CD4-positive, alpha-beta T cell (primary cell): ENCODE results near the gene RPL36. TPM values are rescaled to one million over a fixed set of nuclear protein-coding genes. Genes with fewer than 3 reads are reported as not detected.

ENCODE experiments used
- ATAC-seq: fragments of 200-7000 bp; cut with Tn5 transposase; one replicate; pipeline ENCODE4 v1.10.0; 2022; ENCODE audit warnings: mild to moderate bottlenecking; ENCODE audit not compliant: poor library complexity
- CTCF ChIA-PET: fragments of 350-600 bp; sonication (Branson Sonifier 250); formaldehyde crosslinking; loops from one replicate; lab custom pipeline; 2021; ENCODE audit warnings: antibody characterized with exemption, inconsistent platforms; lab: Charles Lee
- POLR2A ChIA-PET: fragments of 350-600 bp; sonication (Branson Sonifier 250); formaldehyde crosslinking; loops from one replicate; lab custom pipeline; 2021; ENCODE audit warnings: antibody characterized with exemption, inconsistent platforms; lab: Charles Lee
- DNase-seq, 14 experiments: peaks; one replicate each; pipeline ENCODE4 v3.0.0-alpha.2; 2013 to 2020; ENCODE audit warnings: mixed read lengths in 2 of 14
- H3K27ac ChIP-seq, 2 donors: one replicate each; pipeline versions ENCODE4 v1.5.1 to v1.7.0; 2013; ENCODE audit warnings: low read length in 2 of 2, low read depth in 1 of 2, mild to moderate bottlenecking in 1 of 2
- H3K27me3 ChIP-seq, 2 experiments: 1 replicate in 1 of 2; 2 replicates in 1 of 2; pipeline versions ENCODE4 v1.6.1 to v1.7.0; 2013; ENCODE audit warnings: low read length in 2 of 2, control low read depth in 1 of 2, mild to moderate bottlenecking in 1 of 2, moderate library complexity in 1 of 2; ENCODE audit not compliant: insufficient read depth in 2 of 2, control insufficient read depth in 1 of 2
- H3K36me3 ChIP-seq: one replicate; pipeline ENCODE4 v1.6.1; 2013; ENCODE audit warnings: low read length, control low read depth; ENCODE audit not compliant: insufficient read depth
- H3K4me1 ChIP-seq: one replicate; pipeline ENCODE4 v1.6.1; 2013; ENCODE audit warnings: low read length, control low read depth; ENCODE audit not compliant: insufficient read depth
- H3K4me3 ChIP-seq: one replicate; pipeline ENCODE4 v1.5.1; 2013; ENCODE audit warnings: mild to moderate bottlenecking, low read length, moderate library complexity
- H3K9me3 ChIP-seq, 2 experiments: 1 replicate in 1 of 2; 2 replicates in 1 of 2; pipeline versions ENCODE4 v1.6.1 to v1.7.0; 2013; ENCODE audit warnings: low read length in 2 of 2, mild to moderate bottlenecking in 2 of 2, control low read depth in 1 of 2, moderate library complexity in 1 of 2; ENCODE audit not compliant: control insufficient read depth in 1 of 2, insufficient read depth in 1 of 2
- H3K27ac Mint-ChIP-seq: one replicate; pipeline ENCODE4 v1.8.0; 2020; ENCODE audit warnings: mixed read lengths
- H3K27me3 Mint-ChIP-seq: one replicate; pipeline ENCODE4 v1.8.0; 2021; ENCODE audit warnings: mixed read lengths
- H3K36me3 Mint-ChIP-seq: one replicate; pipeline ENCODE4 v1.8.0; 2021; ENCODE audit warnings: low read depth, mixed read lengths
- H3K4me1 Mint-ChIP-seq: one replicate; pipeline ENCODE4 v1.8.0; 2021; ENCODE audit warnings: low read depth, mixed read lengths
- H3K4me3 Mint-ChIP-seq: one replicate; pipeline ENCODE4 v1.8.0; 2020; ENCODE audit warnings: mild to moderate bottlenecking, mixed read lengths
- H3K9me3 Mint-ChIP-seq: one replicate; pipeline ENCODE4 v1.8.0; 2020; ENCODE audit warnings: mixed read lengths
- CTCF ChIP-seq: fragments of 200-600 bp; IDR thresholded peaks from one replicate; pipeline ENCODE4 v1.8.0; 2022; ENCODE audit warnings: antibody characterized with exemption, mild to moderate bottlenecking
- intact Hi-C, 2 experiments: fragments of 100-400 bp; cut with DNase I in 1 of 2; cut with micrococcal nuclease in 1 of 2; formaldehyde crosslinking; loops; one replicate each; pipeline versions ENCODE4 v1.15.1 to v1.9.0; 2023 to 2025; cut with DNase I, micrococcal nuclease
- total RNA-seq, 174 experiments: library from RNA in 2 of 174; stranded (reverse) in 2 of 174; gene quantifications; one replicate each; pipeline ENCODE4 v1.2.3 and lab custom pipeline; 2021 to 2026

Gene RPL36
- total RNA-seq, 2 experiments from 2014 or later = 1,509 to 1,565 TPM

GRCh38 chr19:5669212-5669611 lies 20.9 kb upstream of the RPL36 start:
- no peaks in the 10 kb centered on the region for H3K27me3 ChIP-seq
- H3K36me3 ChIP-seq = peaks cover 56% of the 10 kb centered on the region
- H3K4me1 Mint-ChIP-seq = no peaks in the 10 kb centered on the region
- DNase-seq (no peak), ATAC-seq (no peak)
- H3K4me3 ChIP-seq = no peak overlapping the region
- ChIA-PET POLR2A (no interaction called here), CTCF (no interaction called here)
- intact Hi-C loops = no loop called here
- H3K9me3 Mint-ChIP-seq = no peaks in the 10 kb centered on the region
- no peak overlapping the region for H3K27ac ChIP-seq
- TF ChIP-seq CTCF = no peak
- H3K36me3 Mint-ChIP-seq = peaks cover 50% of the 10 kb centered on the region
- no peak overlapping the region for H3K4me3 Mint-ChIP-seq
- no peaks in the 10 kb centered on the region for H3K4me1 ChIP-seq
- no peaks in the 10 kb centered on the region for H3K27me3 Mint-ChIP-seq
- no peaks in the 10 kb centered on the region for H3K9me3 ChIP-seq
- H3K27ac Mint-ChIP-seq = no peak overlapping the region

- Mint-ChIP-seq H3K4me3 (no peak overlapping the region), H3K36me3 (peaks cover 26% of the 10 kb centered on the region), H3K27me3 (no peaks in the 10 kb centered on the region), H3K27ac (no peak overlapping the region), H3K9me3 (no peaks in the 10 kb centered on the region), H3K4me1 (no peaks in the 10 kb centered on the region)
- intact Hi-C loops = no loop called here
- no peak for TF ChIP-seq CTCF
- peaks cover 33% of the 10 kb centered on the region for H3K36me3 ChIP-seq
- no peaks in the 10 kb centered on the region for H3K4me1 ChIP-seq
- no peaks in the 10 kb centered on the region for H3K9me3 ChIP-seq
- ATAC-seq (no peak), DNase-seq (no peak)
- ChIA-PET CTCF (no interaction called here), POLR2A (interaction anchor here (1.6 kb wide), 1 partner anchor 18 kb away, joined by 5 read pairs; the partner anchor contains the start of gene RPL36)
- H3K27ac ChIP-seq = no peak overlapping the region
- H3K4me3 ChIP-seq = no peak overlapping the region
- H3K27me3 ChIP-seq = no peaks in the 10 kb centered on the region
These were observed 18.5 kb upstream of the RPL36 start for GRCh38 chr19:5671600-5671999.

- intact Hi-C loops = no loop called here
- no peak for TF ChIP-seq CTCF
- Mint-ChIP-seq H3K9me3 (no peaks in the 10 kb centered on the region), H3K4me3 (no peak overlapping the region), H3K27me3 (no peaks in the 10 kb centered on the region), H3K27ac (no peak overlapping the region), H3K4me1 (no peaks in the 10 kb centered on the region), H3K36me3 (peaks cover 14% of the 10 kb centered on the region)
- H3K4me3 ChIP-seq = no peak overlapping the region
- POLR2A ChIA-PET = no interaction called here
- DNase-seq = no peak
- H3K4me1 ChIP-seq = no peaks in the 10 kb centered on the region
- peaks cover 20% of the 10 kb centered on the region for H3K36me3 ChIP-seq
- H3K27me3 ChIP-seq = no peaks in the 10 kb centered on the region
- ATAC-seq = no peak
- CTCF ChIA-PET = no interaction called here
- H3K9me3 ChIP-seq = no peaks in the 10 kb centered on the region
- no peak overlapping the region for H3K27ac ChIP-seq
These were observed 17.2 kb upstream of the RPL36 start for GRCh38 chr19:5672708-5673459.
